ENCODE results near the gene PGAP2.

The PGAP2 gene

GRCh38 chr11:3831378-3832239, 23.2 kb downstream of the PGAP2 start:
- no peak for DNase-seq (ENCODE audit: low read depth in 2 of 3, low spot score in 1 of 3)

GRCh38 chr11:3832816-3833215, 24.5 kb downstream of the PGAP2 start:
- no peak for DNase-seq (ENCODE audit: low read depth in 2 of 3, low spot score in 1 of 3)

GRCh38 chr11:3833449-3833848, 25.1 kb downstream of the PGAP2 start:
- no peak for DNase-seq (ENCODE audit: low read depth in 2 of 3, low spot score in 1 of 3)

- DNase-seq (ENCODE audit: low read depth in 2 of 3, low spot score in 1 of 3) = no peak
Measured at GRCh38 chr11:3834349-3834663, 25.9 kb downstream of the PGAP2 start.

- DNase-seq (ENCODE audit: low read depth in 2 of 3, low spot score in 1 of 3) = no peak
Measured at GRCh38 chr11:3834664-3835461, 26.5 kb downstream of the PGAP2 start.

GRCh38 chr11:3835751-3836150, 27.4 kb downstream of the PGAP2 start:
- no peak for DNase-seq (ENCODE audit: low read depth in 2 of 3, low spot score in 1 of 3)

GRCh38 chr11:3836903-3837302, 28.5 kb downstream of the PGAP2 start:
- DNase-seq (ENCODE audit: low read depth in 2 of 3, low spot score in 1 of 3) = no peak

GRCh38 chr11:3837793-3838192, 29.4 kb downstream of the PGAP2 start:
- no peak for DNase-seq (ENCODE audit: low read depth in 2 of 3, low spot score in 1 of 3)

- no peak for DNase-seq (ENCODE audit: low read depth in 2 of 3, low spot score in 1 of 3)
Measured at GRCh38 chr11:3838504-3838903, 30.1 kb downstream of the PGAP2 start.

GRCh38 chr11:3840004-3840869, 31.9 kb downstream of the PGAP2 start:
- no peak for DNase-seq (ENCODE audit: low read depth in 2 of 3, low spot score in 1 of 3)

GRCh38 chr11:3840870-3841425, 32.6 kb downstream of the PGAP2 start, which contains the start of gene RHOG:
TSS of gene RHOG (minus strand) at chr11:3840959. CDS start at chr11:3828138, 12,821 bp downstream.
- peak in 1 of 3 donors; percentile 90 for DNase-seq (ENCODE audit: low read depth in 2 of 3, low spot score in 1 of 3)

- DNase-seq (ENCODE audit: low read depth in 2 of 3, low spot score in 1 of 3) = peak in 2 of 3 donors; percentile 85 to 95
Measured at GRCh38 chr11:3841426-3842350, 33.3 kb downstream of the PGAP2 start.

GRCh38 chr11:3843326-3843725, 35.0 kb downstream of the PGAP2 start:
- no peak for DNase-seq (ENCODE audit: low read depth in 2 of 3, low spot score in 1 of 3)

- no peak for DNase-seq (ENCODE audit: low read depth in 2 of 3, low spot score in 1 of 3)
Measured at GRCh38 chr11:3845246-3845645, 36.9 kb downstream of the PGAP2 start.

- DNase-seq (ENCODE audit: low read depth in 2 of 3, low spot score in 1 of 3) = no peak
Measured at GRCh38 chr11:3845670-3846069, 37.3 kb downstream of the PGAP2 start.

GRCh38 chr11:3849297-3849874, 41.0 kb downstream of the PGAP2 start:
- DNase-seq (ENCODE audit: low read depth in 2 of 3, low spot score in 1 of 3) = peak in 1 of 3 donors; percentile 78

GRCh38 chr11:3853545-3853842, 45.1 kb downstream of the PGAP2 start:
- DNase-seq (ENCODE audit: low read depth in 2 of 3, low spot score in 1 of 3) = no peak

GRCh38 chr11:3853899-3854659, 45.7 kb downstream of the PGAP2 start:
- peak in 2 of 3 donors; percentile 52 to 58 for DNase-seq (ENCODE audit: low read depth in 2 of 3, low spot score in 1 of 3)

GRCh38 chr11:3854660-3854976, 46.3 kb downstream of the PGAP2 start:
- DNase-seq (ENCODE audit: low read depth in 2 of 3, low spot score in 1 of 3) = no peak

Data from stimulated activated CD4-positive, alpha-beta T cell treated with anti-CD3 and anti-CD28 coated beads, Interleukin-12 subunit alpha, Interleukin-12 subunit beta, amount 100 ng/mL, for 48 hours (primary cell).